IPS-18c (cell line): ENCODE data around the gene HYDIN.
"Not testable (repeated sequence)": the region's sequence is repeated elsewhere in the genome, so short reads cannot be mapped to it uniquely, and the experiment has no call there.

Experiments
- H3K4me3 ChIP-seq: 2 replicates; pipeline ENCODE4 v1.7.0; 2013; ENCODE audit warnings: low read depth, mild to moderate bottlenecking, low read length, moderate library complexity; ENCODE audit not compliant: insufficient read depth
- H3K9me3 ChIP-seq: one replicate; pipeline ENCODE4 v1.6.1; 2013; ENCODE audit warnings: mild to moderate bottlenecking, low read length, moderate library complexity; ENCODE audit not compliant: control insufficient read depth, insufficient read depth

HYDIN gene

DNA sequence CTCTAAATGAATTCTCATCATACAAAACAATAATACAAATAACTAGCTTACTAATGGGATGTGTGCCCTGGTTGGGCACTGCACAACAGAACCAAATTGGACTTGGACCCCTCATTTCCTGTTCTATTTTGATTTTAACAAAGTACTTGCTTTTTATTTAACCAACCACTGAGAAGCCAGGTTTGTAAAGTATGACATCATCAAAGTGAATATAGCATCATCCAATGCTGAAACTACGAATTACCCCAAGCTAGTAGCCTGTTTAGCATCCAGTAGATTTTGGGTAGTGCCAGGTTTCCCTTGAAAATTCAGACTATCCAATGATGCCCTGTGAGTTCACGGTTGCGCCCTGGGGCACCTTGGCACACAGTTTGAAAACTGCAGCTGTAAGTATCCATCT is 51.0 kb downstream of the HYDIN start:
- no peaks in the 10 kb centered on the region for H3K9me3 ChIP-seq
- no peak overlapping the region for H3K4me3 ChIP-seq

DNA sequence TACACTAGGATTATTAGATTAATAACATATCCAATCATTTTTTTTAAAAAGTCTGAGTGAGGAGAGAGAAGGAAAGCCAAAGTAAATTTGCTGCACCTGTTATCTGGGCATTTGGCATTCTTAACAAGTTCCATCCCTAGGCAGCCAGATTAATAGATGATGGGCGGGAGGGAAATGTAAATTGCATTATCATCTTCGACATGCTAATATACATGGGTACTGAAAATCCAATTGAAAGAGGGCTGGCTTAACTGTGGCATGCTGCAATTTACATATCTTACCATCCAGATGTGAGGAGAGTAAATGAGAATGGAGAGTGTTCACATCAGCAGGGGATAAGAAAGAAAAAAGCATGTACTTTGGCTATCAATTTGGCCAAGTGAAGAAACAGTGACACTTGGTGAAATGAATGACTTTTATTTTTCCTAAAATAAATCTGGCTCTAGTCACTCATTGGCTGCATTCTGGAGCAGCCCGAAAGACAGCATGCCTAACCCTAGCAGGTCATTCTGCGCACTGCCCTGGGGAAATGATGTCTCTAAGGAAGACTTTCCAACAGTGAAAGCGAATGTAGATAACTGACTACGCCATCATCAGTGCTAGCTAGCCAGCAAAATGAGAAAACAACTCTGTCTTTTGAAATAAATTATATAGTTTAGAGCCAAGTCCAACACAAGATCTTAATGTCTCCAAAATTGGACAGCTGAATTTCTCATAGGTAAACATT is 57.9 kb downstream of the HYDIN start:
- no peak overlapping the region for H3K4me3 ChIP-seq
- no peaks in the 10 kb centered on the region for H3K9me3 ChIP-seq

GRCh38 chr16:71161007-71161406 is 69.5 kb downstream of the HYDIN start:
- not testable (repeated sequence) for H3K9me3 ChIP-seq, H3K4me3 ChIP-seq

- H3K4me3 ChIP-seq, H3K9me3 ChIP-seq: not testable (repeated sequence)
Observed at GRCh38 chr16:71157278-71157677, 73.2 kb downstream of the HYDIN start.

- H3K4me3 ChIP-seq, H3K9me3 ChIP-seq: not testable (repeated sequence)
Observed at GRCh38 chr16:71153329-71153728, 77.2 kb downstream of the HYDIN start.

DNA sequence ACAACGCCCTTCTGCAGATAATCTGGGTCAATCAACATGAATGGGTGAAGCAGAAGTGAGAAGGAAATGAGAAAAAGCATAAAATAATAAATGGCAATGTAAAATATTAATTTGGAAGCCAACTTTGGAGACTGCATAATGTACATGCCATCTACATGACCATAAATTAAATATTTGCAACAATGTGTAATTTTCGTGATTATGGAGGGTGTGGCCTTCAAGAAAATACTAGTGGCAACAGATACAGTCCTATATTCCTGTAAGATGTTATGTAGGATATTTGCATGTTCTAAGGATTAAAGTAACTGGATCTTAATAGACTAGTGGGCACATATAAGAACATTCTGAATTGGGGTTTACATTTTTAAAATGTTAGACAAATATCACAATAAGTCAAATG is 78.9 kb downstream of the HYDIN start:
- not testable (repeated sequence) for H3K4me3 ChIP-seq, H3K9me3 ChIP-seq

DNA sequence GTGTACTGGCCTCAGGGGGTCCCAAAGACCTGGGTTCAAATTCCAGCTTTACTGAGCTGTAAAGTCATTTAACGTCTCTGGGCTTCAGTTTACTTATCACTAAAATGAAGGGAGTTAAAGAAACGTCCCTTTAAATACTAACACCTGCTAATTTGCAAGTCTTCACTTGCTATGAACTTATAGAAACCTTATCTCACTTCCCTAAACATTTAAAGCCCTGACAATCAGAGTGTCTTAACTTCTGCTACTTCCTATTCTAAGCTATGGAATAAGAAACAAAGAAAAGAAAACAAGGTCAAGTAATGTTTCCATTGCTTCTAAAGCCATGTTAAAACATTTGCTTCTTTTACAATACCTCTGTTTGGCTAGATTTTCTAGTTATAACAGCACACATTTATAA is 87.3 kb downstream of the HYDIN start:
- not testable (repeated sequence) for H3K4me3 ChIP-seq, H3K9me3 ChIP-seq

- H3K9me3 ChIP-seq, H3K4me3 ChIP-seq: not testable (repeated sequence)
Observed at GRCh38 chr16:71110565-71110964, 120.0 kb downstream of the HYDIN start.

- H3K9me3 ChIP-seq, H3K4me3 ChIP-seq: not testable (repeated sequence)
Observed at GRCh38 chr16:71109656-71110208, 120.8 kb downstream of the HYDIN start.

DNA sequence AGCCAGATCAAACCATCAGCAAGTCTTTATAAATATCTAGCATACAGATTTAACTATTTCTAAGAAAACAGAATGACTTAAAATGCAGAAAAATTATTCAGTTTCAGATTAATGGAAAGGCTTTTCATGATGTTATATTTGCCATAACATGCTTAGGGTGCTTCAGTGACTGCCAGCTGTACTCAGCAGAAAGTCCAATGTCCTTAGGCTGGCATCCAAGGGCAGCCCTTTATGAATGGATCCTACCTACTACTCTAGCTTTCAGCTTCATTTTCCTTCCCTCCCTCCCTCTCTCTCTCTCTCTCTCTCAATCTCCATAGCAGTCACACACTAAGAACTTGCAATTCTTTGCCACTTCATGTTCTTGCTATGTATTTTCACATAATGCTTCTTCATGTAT is 124.6 kb downstream of the HYDIN start:
- not testable (repeated sequence) for H3K9me3 ChIP-seq, H3K4me3 ChIP-seq

- not testable (repeated sequence) for H3K4me3 ChIP-seq, H3K9me3 ChIP-seq
Observed at GRCh38 chr16:71083573-71083972, 146.9 kb downstream of the HYDIN start.

DNA sequence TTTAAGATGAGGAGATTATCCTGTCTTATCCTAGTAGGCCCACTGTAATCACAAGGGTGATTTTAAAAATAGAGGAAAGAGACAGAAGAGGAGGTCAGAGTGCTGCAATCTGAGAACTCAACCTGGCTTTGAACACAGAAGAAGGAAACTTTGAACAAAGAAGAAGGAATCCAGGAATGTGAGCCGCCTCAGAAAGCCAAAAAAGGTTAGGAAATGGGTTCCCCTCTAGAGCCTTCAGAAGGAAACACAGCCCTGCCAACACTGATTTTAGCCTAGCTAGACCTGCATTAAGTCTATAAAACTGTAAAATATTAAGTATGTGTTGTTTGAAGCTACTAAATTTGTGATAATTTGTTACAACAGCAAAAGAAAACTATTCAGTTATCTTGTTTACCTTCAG is 149.7 kb downstream of the HYDIN start:
- H3K9me3 ChIP-seq, H3K4me3 ChIP-seq: not testable (repeated sequence)

DNA sequence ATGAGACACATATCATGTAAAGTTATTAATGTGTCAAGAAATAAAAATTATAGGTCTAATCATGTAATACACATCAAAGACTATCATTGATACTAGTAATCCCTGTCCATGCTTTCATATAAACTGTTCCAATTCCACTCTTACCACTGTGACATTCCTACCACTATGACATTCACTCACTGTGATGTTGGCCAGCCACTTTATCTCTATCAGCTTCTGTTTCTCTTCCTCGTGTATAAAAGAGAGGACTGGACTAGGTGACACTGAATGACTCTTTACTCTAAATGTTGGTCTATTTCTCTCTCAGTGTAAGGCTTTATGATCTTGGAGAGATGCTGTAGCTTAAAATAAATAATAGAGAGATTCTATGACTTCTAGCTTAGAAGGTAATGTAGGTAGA is 150.3 kb downstream of the HYDIN start:
- not testable (repeated sequence) for H3K4me3 ChIP-seq, H3K9me3 ChIP-seq

- not testable (repeated sequence) for H3K4me3 ChIP-seq, H3K9me3 ChIP-seq
Observed at GRCh38 chr16:71070651-71071050, 159.9 kb downstream of the HYDIN start.

DNA sequence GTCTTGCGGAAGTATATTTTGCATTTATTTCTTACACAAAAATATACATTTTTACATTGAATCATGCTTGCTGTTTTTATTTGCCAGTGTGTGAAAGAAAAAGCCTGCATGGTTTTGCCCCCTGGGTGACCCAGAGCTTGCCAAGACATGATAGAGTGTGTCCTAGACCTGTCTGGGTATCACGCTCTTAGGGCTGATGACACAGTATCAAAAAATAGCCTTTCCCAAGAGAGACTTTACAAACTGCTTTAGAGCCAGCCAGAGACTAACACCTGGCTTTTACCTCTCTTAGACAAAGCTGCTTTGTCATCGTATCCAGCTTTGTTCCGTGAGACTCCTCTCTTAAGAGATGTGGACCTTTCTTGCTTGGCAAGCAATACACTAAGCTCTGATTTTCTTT is 160.7 kb downstream of the HYDIN start:
- H3K4me3 ChIP-seq, H3K9me3 ChIP-seq: not testable (repeated sequence)

GRCh38 chr16:71053897-71054609 is 176.5 kb downstream of the HYDIN start:
- H3K4me3 ChIP-seq, H3K9me3 ChIP-seq: not testable (repeated sequence)

DNA sequence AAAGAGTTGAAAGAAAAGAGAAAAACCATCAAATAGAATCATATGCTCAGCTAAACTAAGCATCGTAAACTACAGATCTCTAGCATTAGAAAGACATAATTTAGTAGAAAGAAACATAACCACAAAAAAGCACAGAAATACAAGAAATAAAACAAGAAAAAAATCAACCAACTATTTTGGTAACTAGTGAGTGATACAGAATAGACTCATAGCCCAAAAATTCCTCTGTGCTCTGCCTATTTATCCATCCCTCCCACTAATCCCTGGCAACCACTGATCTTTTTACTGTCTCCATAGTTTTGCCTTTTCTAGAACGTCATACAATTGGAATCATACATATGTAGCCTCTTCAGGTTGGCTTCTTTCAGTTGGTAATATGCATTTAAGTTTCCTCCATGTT is 180.2 kb downstream of the HYDIN start:
- not testable (repeated sequence) for H3K4me3 ChIP-seq, H3K9me3 ChIP-seq

- not testable (repeated sequence) for H3K4me3 ChIP-seq, H3K9me3 ChIP-seq
Observed at GRCh38 chr16:71039368-71040111, 191.0 kb downstream of the HYDIN start.
